ENCODE data around the gene ITSN1.
A peak's percentile ranks its signal among the peaks of the same experiment; 100 is the strongest.
"Not testable (repeated sequence)": the region's sequence is repeated elsewhere in the genome, so short reads cannot be mapped to it uniquely, and the experiment has no call there.

Gene ITSN1

GRCh38 chr21:33762803-33763581 lies 120.7 kb downstream of the ITSN1 start:
- peak; percentile 26 for DNase-seq (ENCODE audit: insufficient read length, low spot score)
- no peak for FAIRE-seq

- no peak for DNase-seq (ENCODE audit: insufficient read length, low spot score)
Measured at GRCh38 chr21:33763582-33763899, 121.2 kb downstream of the ITSN1 start.

GRCh38 chr21:33767236-33767635 lies 124.9 kb downstream of the ITSN1 start:
- no peak for FAIRE-seq
- no peak for DNase-seq (ENCODE audit: insufficient read length, low spot score)

More at GRCh38 chr21:33763582-33763899, 121.2 kb downstream of the ITSN1 start:
- FAIRE-seq, result no peak

GRCh38 chr21:33767960-33768359 lies 125.7 kb downstream of the ITSN1 start:
- FAIRE-seq (no peak), DNase-seq (ENCODE audit: insufficient read length, low spot score) (no peak)

GRCh38 chr21:33769057-33769456 lies 126.8 kb downstream of the ITSN1 start:
- DNase-seq (ENCODE audit: insufficient read length, low spot score) (no peak), FAIRE-seq (no peak)

- DNase-seq (ENCODE audit: insufficient read length, low spot score) (no peak), FAIRE-seq (no peak)
Measured at GRCh38 chr21:33770542-33770941, 128.2 kb downstream of the ITSN1 start.

GRCh38 chr21:33771976-33772375 lies 129.7 kb downstream of the ITSN1 start:
- DNase-seq (ENCODE audit: insufficient read length, low spot score) (no peak), FAIRE-seq (no peak)

- FAIRE-seq (no peak), DNase-seq (ENCODE audit: insufficient read length, low spot score) (no peak)
Measured at GRCh38 chr21:33774551-33774950, 132.2 kb downstream of the ITSN1 start.

GRCh38 chr21:33775100-33775828 lies 133.0 kb downstream of the ITSN1 start:
- DNase-seq (ENCODE audit: insufficient read length, low spot score) (no peak), FAIRE-seq (no peak)

GRCh38 chr21:33780631-33781030 lies 138.3 kb downstream of the ITSN1 start:
- FAIRE-seq, result no peak
- no peak for DNase-seq (ENCODE audit: insufficient read length, low spot score)

- DNase-seq (ENCODE audit: insufficient read length, low spot score) (no peak), FAIRE-seq (no peak)
Measured at GRCh38 chr21:33781121-33781520, 138.8 kb downstream of the ITSN1 start.

GRCh38 chr21:33783187-33783979 lies 141.1 kb downstream of the ITSN1 start:
- no peak for FAIRE-seq
- no peak for DNase-seq (ENCODE audit: insufficient read length, low spot score)

- FAIRE-seq (no peak), DNase-seq (ENCODE audit: insufficient read length, low spot score) (no peak)
Measured at GRCh38 chr21:33787431-33787830, 145.1 kb downstream of the ITSN1 start.

GRCh38 chr21:33788438-33788837 lies 146.1 kb downstream of the ITSN1 start:
- DNase-seq (ENCODE audit: insufficient read length, low spot score); FAIRE-seq: not testable (repeated sequence)

- FAIRE-seq, result no peak
- no peak for DNase-seq (ENCODE audit: insufficient read length, low spot score)
Measured at GRCh38 chr21:33789697-33790096, 147.4 kb downstream of the ITSN1 start.

GRCh38 chr21:33791073-33791472 lies 148.8 kb downstream of the ITSN1 start:
- FAIRE-seq, result no peak
- no peak for DNase-seq (ENCODE audit: insufficient read length, low spot score)

- DNase-seq (ENCODE audit: insufficient read length, low spot score), result no peak
- no peak for FAIRE-seq
Measured at GRCh38 chr21:33794596-33794995, 152.3 kb downstream of the ITSN1 start.

GRCh38 chr21:33797565-33797964 lies 155.3 kb downstream of the ITSN1 start:
- FAIRE-seq, result no peak

GRCh38 chr21:33799378-33800090 lies 157.2 kb downstream of the ITSN1 start:
- FAIRE-seq, result peak; percentile 67
- DNase-seq (ENCODE audit: insufficient read length, low spot score), result no peak

More at GRCh38 chr21:33797565-33797964, 155.3 kb downstream of the ITSN1 start:
- DNase-seq (ENCODE audit: insufficient read length, low spot score), result no peak

GRCh38 chr21:33800753-33801423 lies 158.6 kb downstream of the ITSN1 start:
- DNase-seq (ENCODE audit: insufficient read length, low spot score), result no peak
- no peak for FAIRE-seq

Measured in HTR-8/SVneo (cell line).